Transverse colon (tissue), 4 donors: ENCODE data around the gene FAM216B. TPM values are rescaled to one million over a fixed set of nuclear protein-coding genes. Genes with fewer than 3 reads are reported as not detected.

Experiments used
- DNase-seq: peaks from one replicate; pipeline ENCODE4 v3.0.0-alpha.2; 2019
- H3K27ac ChIP-seq, 4 donors: fragments of 200-600 bp; sonication (generic); 2 replicates each; pipeline ENCODE4 v1.5.1; 2016 to 2018; ENCODE audit warnings: inconsistent platforms in 4 of 4
- H3K27me3 ChIP-seq: fragments of 200-600 bp; sonication (generic); 2 replicates; pipeline ENCODE4 v1.5.1; 2017; ENCODE audit warnings: inconsistent platforms
- H3K36me3 ChIP-seq, 4 donors: fragments of 200-600 bp; sonication (generic); 2 replicates each; pipeline ENCODE4 v1.5.1; 2017 to 2019; ENCODE audit warnings: inconsistent platforms in 4 of 4
- H3K4me1 ChIP-seq, 4 donors: fragments of 200-600 bp; sonication (generic); 2 replicates each; pipeline ENCODE4 v1.5.1; 2017 to 2020; ENCODE audit warnings: inconsistent platforms in 4 of 4
- H3K4me3 ChIP-seq, 4 donors: fragments of 200-600 bp; sonication (generic); 1 replicate in 1 of 4; 2 replicates in 3 of 4; pipeline versions ENCODE4 v1.5.1 to v1.6.1; 2017 to 2019; ENCODE audit warnings: inconsistent platforms in 4 of 4
- H3K9me3 ChIP-seq, 2 donors: fragments of 200-600 bp; sonication (generic); 2 replicates each; pipeline ENCODE4 v1.5.1; 2017 to 2019; ENCODE audit warnings: inconsistent platforms in 2 of 2
- CTCF ChIP-seq, 5 experiments: fragments of 200-600 bp in 3 of 5; fragments of 450-650 bp in 2 of 5; sonication (generic) in 3 of 5; IDR thresholded peaks; 1 replicate in 2 of 5; 2 replicates in 3 of 5; pipeline ENCODE4 v1.5.1; 2016 to 2017; ENCODE audit warnings: antibody characterized with exemption in 5 of 5, inconsistent platforms in 3 of 5, mild to moderate bottlenecking in 2 of 5, moderate library complexity in 1 of 5
- EP300 ChIP-seq: sonication (generic); formaldehyde crosslinking; IDR thresholded peaks from one replicate; pipeline ENCODE4 v1.6.1; 2017; ENCODE audit warnings: antibody characterized with exemption, low read depth
- POLR2A ChIP-seq: fragments of 450-650 bp; IDR thresholded peaks from one replicate; pipeline ENCODE4 v1.6.1; 2016; ENCODE audit warnings: antibody characterized with exemption, mild to moderate bottlenecking, moderate library complexity
- POLR2AphosphoS5 ChIP-seq, 3 donors: sonication (generic); formaldehyde crosslinking; IDR thresholded peaks; one replicate each; pipeline ENCODE4 v1.6.1; 2016; ENCODE audit warnings: antibody characterized with exemption in 3 of 3
- WGBS, 2 donors: methylation state at CpG; one replicate each; pipeline ENCODE4 v1.1.5; 2018; ENCODE audit warnings: low coverage in 1 of 2; 5-methylcytosine and 5-hydroxymethylcytosine counted together
- in situ Hi-C, 4 donors: fragments of 200-750 bp; cut with MboI; loops; one replicate each; pipeline versions ENCODE4 v1.15.0 to v1.15.1; 2017; ENCODE audit warnings: low sequenced_read_pairs in 3 of 4, low pct_ligation_motif_present in 1 of 4, low pct_unique_long_range_greater_than_20kb in 1 of 4
- intact Hi-C: fragments of 100-400 bp; cut with DNase I; formaldehyde crosslinking; loops from one replicate; pipeline ENCODE4 v1.15.1; 2023; ENCODE audit warnings: low total_unique reads
- total RNA-seq, 4 donors: library from RNA; depleted of rRNA; stranded (reverse); fragments of >200 nt; gene quantifications; one replicate each; pipeline ENCODE4 v1.1.0, GENCODE V29; 2016

The FAM216B gene
- total RNA-seq, 4 donors from 2014 or later: not detected

- in situ Hi-C loops (no loop called here), intact Hi-C loops (no loop called here)
- TF ChIP-seq POLR2AphosphoS5 (IDR thresholded peaks at IDR 0.05): no peak
- no peak for TF ChIP-seq CTCF (IDR thresholded peaks at IDR 0.05)
- TF ChIP-seq EP300: no peak
- 91 to 92% methylated on average over 4 to 5 of the region's 5 CpGs for WGBS, 2 donors
- no peaks in the 10 kb centered on the region for H3K9me3 ChIP-seq
- no peak overlapping the region for H3K4me3 ChIP-seq
- no peak overlapping the region for H3K27ac ChIP-seq
- DNase-seq: no peak
- no peaks in the 10 kb centered on the region for H3K36me3 ChIP-seq
- no peaks in the 10 kb centered on the region for H3K27me3 ChIP-seq
- no peaks in the 10 kb centered on the region for H3K4me1 ChIP-seq
These were observed 13.3 kb downstream of the FAM216B start for GRCh38 chr13:42794577-42795275.

GRCh38 chr13:42795666-42796065, 14.3 kb downstream of the FAM216B start:
- Histone ChIP-seq H3K4me3 (no peak overlapping the region), H3K27ac (no peak overlapping the region), H3K36me3 (no peaks in the 10 kb centered on the region), H3K4me1 (no peaks in the 10 kb centered on the region), H3K27me3 (no peaks in the 10 kb centered on the region), H3K9me3 (no peaks in the 10 kb centered on the region)
- no peak for DNase-seq
- intact Hi-C loops: no loop called here
- in situ Hi-C loops: no loop called here
- 92% methylated on average over 2 of the region's 2 CpGs; no CpG with 5 or more reads in 1 of the 2 donors for WGBS, 2 donors
- no peak for TF ChIP-seq CTCF (IDR thresholded peaks at IDR 0.05)
- no peak for TF ChIP-seq POLR2A
- TF ChIP-seq POLR2AphosphoS5 (IDR thresholded peaks at IDR 0.05): no peak
- TF ChIP-seq EP300: no peak

GRCh38 chr13:42796747-42797356, 15.5 kb downstream of the FAM216B start:
- no peak for DNase-seq
- Histone ChIP-seq H3K4me3 (no peak overlapping the region), H3K4me1 (no peaks in the 10 kb centered on the region), H3K9me3 (no peaks in the 10 kb centered on the region), H3K27ac (no peak overlapping the region), H3K27me3 (no peaks in the 10 kb centered on the region), H3K36me3 (no peaks in the 10 kb centered on the region)
- no peak for TF ChIP-seq EP300
- no peak for TF ChIP-seq POLR2AphosphoS5 (IDR thresholded peaks at IDR 0.05)
- WGBS, 2 donors: 80 to 90% methylated on average over 7 of the region's 7 CpGs
- intact Hi-C loops: no loop called here
- in situ Hi-C loops: no loop called here

GRCh38 chr13:42798118-42798517, 16.7 kb downstream of the FAM216B start:
- DNase-seq: no peak
- Histone ChIP-seq H3K27ac (no peak overlapping the region), H3K4me3 (no peak overlapping the region), H3K36me3 (no peaks in the 10 kb centered on the region), H3K9me3 (no peaks in the 10 kb centered on the region), H3K27me3 (no peaks in the 10 kb centered on the region), H3K4me1 (no peaks in the 10 kb centered on the region)
- intact Hi-C loops: no loop called here
- in situ Hi-C loops: no loop called here
- TF ChIP-seq EP300 (no peak), POLR2AphosphoS5 (IDR thresholded peaks at IDR 0.05) (no peak)
- 24 to 32% methylated on average over 3 to 6 of the region's 6 CpGs for WGBS, 2 donors

GRCh38 chr13:42800109-42800643, 18.8 kb downstream of the FAM216B start:
- Histone ChIP-seq H3K9me3 (no peaks in the 10 kb centered on the region), H3K36me3 (no peaks in the 10 kb centered on the region), H3K4me3 (no peak overlapping the region), H3K27ac (no peak overlapping the region), H3K4me1 (no peaks in the 10 kb centered on the region), H3K27me3 (no peaks in the 10 kb centered on the region)
- DNase-seq: no peak
- intact Hi-C loops: no loop called here
- TF ChIP-seq POLR2A (no peak), CTCF (IDR thresholded peaks at IDR 0.05) (no peak), EP300 (no peak), POLR2AphosphoS5 (IDR thresholded peaks at IDR 0.05) (no peak)
- WGBS, 2 donors: 42 to 59% methylated on average over 5 of the region's 5 CpGs
- in situ Hi-C loops: no loop called here
